Neutrophil (primary cell): ENCODE measurements around the gene TNFRSF19.
"Not testable (repeated sequence)": the region's sequence is repeated elsewhere in the genome, so short reads cannot be mapped to it uniquely, and the experiment has no call there.

ENCODE experiments used
- H3K27ac ChIP-seq: fragments of 200-600 bp; sonication (generic); 2 replicates; pipeline ENCODE4 v1.5.1; 2016; ENCODE audit warnings: mild to moderate bottlenecking, moderate library complexity
- H3K27me3 ChIP-seq: fragments of 200-600 bp; sonication (generic); 2 replicates; pipeline ENCODE4 v1.6.0; 2016; ENCODE audit warnings: mild to moderate bottlenecking
- H3K36me3 ChIP-seq: fragments of 200-600 bp; sonication (generic); 2 replicates; pipeline ENCODE4 v1.5.1; 2017
- H3K4me1 ChIP-seq, 2 experiments: fragments of 200-600 bp in 1 of 2; sonication (generic) in 1 of 2; 1 replicate in 1 of 2; 2 replicates in 1 of 2; pipeline versions ENCODE4 v1.5.1 to v1.6.1; 2013 to 2016; ENCODE audit warnings: low read depth in 1 of 2, low read length in 1 of 2, mild to moderate bottlenecking in 1 of 2, moderate library complexity in 1 of 2; ENCODE audit not compliant: control insufficient read depth in 1 of 2, insufficient read depth in 1 of 2
- H3K4me3 ChIP-seq, 2 experiments: fragments of 200-600 bp in 1 of 2; sonication (generic) in 1 of 2; 1 replicate in 1 of 2; 2 replicates in 1 of 2; pipeline ENCODE4 v1.5.1; 2013 to 2016; ENCODE audit warnings: low read depth in 1 of 2, low read length in 1 of 2, mild to moderate bottlenecking in 1 of 2, moderate library complexity in 1 of 2
- H3K9me3 ChIP-seq: fragments of 200-600 bp; sonication (generic); 2 replicates; pipeline ENCODE4 v1.5.1; 2016
- CTCF ChIP-seq: fragments of 200-600 bp; sonication (generic); IDR thresholded peaks from 2 replicates; pipeline ENCODE4 v1.5.1; 2016; ENCODE audit warnings: antibody characterized with exemption

TNFRSF19 gene

GRCh38 chr13:23673867-23674605 lies 103.8 kb downstream of the TNFRSF19 start:
- Histone ChIP-seq H3K27ac (no peak overlapping the region), H3K36me3 (no peaks in the 10 kb centered on the region), H3K27me3 (no peaks in the 10 kb centered on the region), H3K4me3 (no peak overlapping the region), H3K4me1 (peaks cover 4 to 5% of the 10 kb centered on the region in 2 experiments), H3K9me3 (no peaks in the 10 kb centered on the region)
- TF ChIP-seq CTCF = no peak

GRCh38 chr13:23674795-23675640 lies 104.8 kb downstream of the TNFRSF19 start:
- no peak overlapping the region for H3K4me3 ChIP-seq
- H3K4me1 ChIP-seq = peaks cover 4 to 5% of the 10 kb centered on the region in 2 experiments
- no peaks in the 10 kb centered on the region for H3K27me3 ChIP-seq
- no peak overlapping the region for H3K27ac ChIP-seq
- no peaks in the 10 kb centered on the region for H3K9me3 ChIP-seq
- TF ChIP-seq CTCF = no peak
- H3K36me3 ChIP-seq = no peaks in the 10 kb centered on the region

- H3K4me1 ChIP-seq = not testable (repeated sequence)
Measured at GRCh38 chr13:23677679-23678288, 107.6 kb downstream of the TNFRSF19 start.

GRCh38 chr13:23678795-23679194 lies 108.6 kb downstream of the TNFRSF19 start:
- Histone ChIP-seq H3K4me3 (no peak overlapping the region), H3K9me3 (no peaks in the 10 kb centered on the region), H3K27me3 (no peaks in the 10 kb centered on the region), H3K27ac (no peak overlapping the region), H3K4me1 (no peaks in the 10 kb centered on the region), H3K36me3 (no peaks in the 10 kb centered on the region)
- TF ChIP-seq CTCF = no peak

More at GRCh38 chr13:23677679-23678288, 107.6 kb downstream of the TNFRSF19 start:
- H3K4me3 ChIP-seq, H3K9me3 ChIP-seq, H3K27ac ChIP-seq, H3K27me3 ChIP-seq, H3K36me3 ChIP-seq: not testable (repeated sequence)

GRCh38 chr13:23679220-23679619 lies 109.0 kb downstream of the TNFRSF19 start:
- H3K9me3 ChIP-seq = no peaks in the 10 kb centered on the region
- no peak overlapping the region for H3K4me3 ChIP-seq
- no peak for TF ChIP-seq CTCF
- H3K36me3 ChIP-seq = no peaks in the 10 kb centered on the region
- H3K27me3 ChIP-seq = no peaks in the 10 kb centered on the region
- no peaks in the 10 kb centered on the region for H3K4me1 ChIP-seq
- H3K27ac ChIP-seq = no peak overlapping the region
